ENCODE data around the gene TRA2B. TPM values are rescaled to one million over a fixed set of nuclear protein-coding genes. Genes with fewer than 3 reads are reported as not detected.

TRA2B gene
- total RNA-seq, 1 donor from 2014 or later: 120 TPM

GRCh38 chr3:185887066-185887465 lies 50.7 kb downstream of the TRA2B start:
- Histone ChIP-seq H3K4me3 (ENCODE audit: insufficient read depth, low read depth, low read length) (no peak overlapping the region), H3K9me3 (ENCODE audit: insufficient read depth, low read depth, low read length) (no peaks in the 10 kb centered on the region), H2AFZ (ENCODE audit: low read depth, low read length) (no peak overlapping the region), H3K36me3 (ENCODE audit: insufficient read depth, low read length) (no peaks in the 10 kb centered on the region), H4K20me1 (ENCODE audit: insufficient read depth, low read length) (no peaks in the 10 kb centered on the region), H3K79me2 (ENCODE audit: insufficient read depth, low read length) (no peaks in the 10 kb centered on the region), H3K27me3 (ENCODE audit: insufficient read depth, low read length) (no peaks in the 10 kb centered on the region), H3K4me1 (ENCODE audit: insufficient read depth, low read length) (no peaks in the 10 kb centered on the region), H3K9ac (ENCODE audit: low read length) (no peak overlapping the region), H3K4me2 (ENCODE audit: low read length) (no peak overlapping the region), H3K27ac (ENCODE audit: low read depth, low read length) (no peak overlapping the region)
- no peaks in the 10 kb centered on the region for H3K27me3 Mint-ChIP-seq (ENCODE audit: low read depth, unreplicated experiment)
- DNase-seq (ENCODE audit: low read depth): no peak
- TF ChIP-seq EZH2 (IDR thresholded peaks at IDR 0.05; ENCODE audit: insufficient read depth, low read length): no peak
- TF ChIP-seq CTCF (IDR thresholded peaks at IDR 0.05; ENCODE audit: insufficient read depth, low read depth, low read length): no peak
- no peak for FAIRE-seq
- H3K27ac Mint-ChIP-seq (ENCODE audit: unreplicated experiment): no peak overlapping the region
- H3K9me3 Mint-ChIP-seq (ENCODE audit: unreplicated experiment): no peaks in the 10 kb centered on the region
- no peak overlapping the region for H3K4me3 Mint-ChIP-seq (ENCODE audit: unreplicated experiment)
- no peaks in the 10 kb centered on the region for H3K4me1 Mint-ChIP-seq (ENCODE audit: low read depth, unreplicated experiment)
- no peaks in the 10 kb centered on the region for H3K36me3 Mint-ChIP-seq (ENCODE audit: low read depth, unreplicated experiment)

GRCh38 chr3:185884641-185885040 lies 53.2 kb downstream of the TRA2B start:
- Mint-ChIP-seq H3K9me3 (ENCODE audit: unreplicated experiment) (no peaks in the 10 kb centered on the region), H3K4me3 (ENCODE audit: unreplicated experiment) (no peak overlapping the region), H3K4me1 (ENCODE audit: low read depth, unreplicated experiment) (no peaks in the 10 kb centered on the region), H3K36me3 (ENCODE audit: low read depth, unreplicated experiment) (no peaks in the 10 kb centered on the region), H3K27me3 (ENCODE audit: low read depth, unreplicated experiment) (no peaks in the 10 kb centered on the region), H3K27ac (ENCODE audit: unreplicated experiment) (no peak overlapping the region)
- Histone ChIP-seq H3K4me3 (ENCODE audit: insufficient read depth, low read depth, low read length) (no peak overlapping the region), H3K9me3 (ENCODE audit: insufficient read depth, low read depth, low read length) (no peaks in the 10 kb centered on the region), H2AFZ (ENCODE audit: low read depth, low read length) (no peak overlapping the region), H3K27ac (ENCODE audit: low read depth, low read length) (no peak overlapping the region), H3K4me2 (ENCODE audit: low read length) (no peak overlapping the region), H3K27me3 (ENCODE audit: insufficient read depth, low read length) (no peaks in the 10 kb centered on the region), H3K4me1 (ENCODE audit: insufficient read depth, low read length) (no peaks in the 10 kb centered on the region), H4K20me1 (ENCODE audit: insufficient read depth, low read length) (no peaks in the 10 kb centered on the region), H3K79me2 (ENCODE audit: insufficient read depth, low read length) (no peaks in the 10 kb centered on the region), H3K36me3 (ENCODE audit: insufficient read depth, low read length) (no peaks in the 10 kb centered on the region), H3K9ac (ENCODE audit: low read length) (no peak overlapping the region)
- TF ChIP-seq CTCF (IDR thresholded peaks at IDR 0.05; ENCODE audit: insufficient read depth, low read depth, low read length): no peak
- TF ChIP-seq EZH2 (IDR thresholded peaks at IDR 0.05; ENCODE audit: insufficient read depth, low read length): no peak
- FAIRE-seq (no peak), DNase-seq (ENCODE audit: low read depth) (no peak)

GRCh38 chr3:185881926-185882325 lies 55.9 kb downstream of the TRA2B start:
- DNase-seq (ENCODE audit: low read depth) (no peak), FAIRE-seq (no peak)
- Mint-ChIP-seq H3K9me3 (ENCODE audit: unreplicated experiment) (no peaks in the 10 kb centered on the region), H3K36me3 (ENCODE audit: low read depth, unreplicated experiment) (no peaks in the 10 kb centered on the region), H3K27ac (ENCODE audit: unreplicated experiment) (no peak overlapping the region), H3K27me3 (ENCODE audit: low read depth, unreplicated experiment) (no peaks in the 10 kb centered on the region), H3K4me1 (ENCODE audit: low read depth, unreplicated experiment) (peaks cover 3% of the 10 kb centered on the region), H3K4me3 (ENCODE audit: unreplicated experiment) (no peak overlapping the region)
- no peak for TF ChIP-seq EZH2 (IDR thresholded peaks at IDR 0.05; ENCODE audit: insufficient read depth, low read length)
- TF ChIP-seq CTCF (IDR thresholded peaks at IDR 0.05; ENCODE audit: insufficient read depth, low read depth, low read length): no peak
- Histone ChIP-seq H3K4me1 (ENCODE audit: insufficient read depth, low read length) (no peaks in the 10 kb centered on the region), H3K9me3 (ENCODE audit: insufficient read depth, low read depth, low read length) (no peaks in the 10 kb centered on the region), H3K4me2 (ENCODE audit: low read length) (no peak overlapping the region), H3K9ac (ENCODE audit: low read length) (no peak overlapping the region), H4K20me1 (ENCODE audit: insufficient read depth, low read length) (no peaks in the 10 kb centered on the region), H3K79me2 (ENCODE audit: insufficient read depth, low read length) (no peaks in the 10 kb centered on the region), H3K36me3 (ENCODE audit: insufficient read depth, low read length) (no peaks in the 10 kb centered on the region), H3K27me3 (ENCODE audit: insufficient read depth, low read length) (no peaks in the 10 kb centered on the region), H3K4me3 (ENCODE audit: insufficient read depth, low read depth, low read length) (no peak overlapping the region), H3K27ac (ENCODE audit: low read depth, low read length) (no peak overlapping the region), H2AFZ (ENCODE audit: low read depth, low read length) (no peak overlapping the region)

Data from astrocyte (in vitro differentiated cells and primary cell).